ENCODE data around the gene CDK18. TPM values are rescaled to one million over a fixed set of nuclear protein-coding genes. Genes with fewer than 3 reads are reported as not detected.
A peak's percentile ranks its signal among the peaks of the same experiment; 100 is the strongest.

Gene CDK18
- total RNA-seq, 1 experiment from 2014 or later = 0.05 TPM

DNA sequence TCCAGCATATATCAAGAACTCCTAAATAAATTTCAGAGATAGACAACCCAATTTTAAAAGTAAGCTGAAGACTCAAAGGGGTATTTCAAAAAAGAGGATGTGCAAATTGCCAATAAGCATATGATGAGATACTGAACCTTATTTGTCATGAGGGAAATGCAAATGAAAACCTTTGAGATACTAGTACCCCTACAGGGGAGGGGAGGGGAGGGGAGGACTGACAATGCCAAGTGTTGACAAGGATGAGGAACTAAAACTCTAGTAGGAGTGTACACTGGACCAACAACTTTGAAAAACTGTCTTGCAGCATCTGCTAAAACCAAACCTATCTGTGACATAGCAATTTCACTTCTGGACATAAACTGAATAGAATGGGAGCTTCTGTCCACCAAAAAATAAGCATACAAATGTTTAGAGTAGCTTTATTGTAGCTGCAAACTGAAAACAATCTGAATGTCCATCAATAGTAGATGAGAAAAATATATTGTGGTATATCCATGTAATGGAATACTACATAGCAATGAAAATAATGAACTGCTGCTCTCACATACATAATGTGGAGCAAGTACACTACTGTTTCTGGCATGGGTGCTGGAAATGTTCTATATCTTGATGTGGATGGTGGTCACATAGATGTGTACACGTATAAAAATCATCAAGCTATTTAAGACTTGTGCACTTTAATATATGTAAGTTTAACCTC lies 57.2 kb downstream of the CDK18 start:
- Histone ChIP-seq H3K4me3 (no peak overlapping the region), H3K9me3 (replicated peaks) (0 out of 2 replicates have a peak, but pooled peaks cover 2% of the 10 kb centered on the region), H3K4me1 (replicated peaks) (no peaks in the 10 kb centered on the region), H3K27ac (no peak overlapping the region), H3K36me3 (no peaks in the 10 kb centered on the region), H3K27me3 (replicated peaks) (peaks cover 29% of the 10 kb centered on the region)
- no peak for DNase-seq (ENCODE audit: low read depth in 1 of 2, low spot score in 2 of 2)

DNA sequence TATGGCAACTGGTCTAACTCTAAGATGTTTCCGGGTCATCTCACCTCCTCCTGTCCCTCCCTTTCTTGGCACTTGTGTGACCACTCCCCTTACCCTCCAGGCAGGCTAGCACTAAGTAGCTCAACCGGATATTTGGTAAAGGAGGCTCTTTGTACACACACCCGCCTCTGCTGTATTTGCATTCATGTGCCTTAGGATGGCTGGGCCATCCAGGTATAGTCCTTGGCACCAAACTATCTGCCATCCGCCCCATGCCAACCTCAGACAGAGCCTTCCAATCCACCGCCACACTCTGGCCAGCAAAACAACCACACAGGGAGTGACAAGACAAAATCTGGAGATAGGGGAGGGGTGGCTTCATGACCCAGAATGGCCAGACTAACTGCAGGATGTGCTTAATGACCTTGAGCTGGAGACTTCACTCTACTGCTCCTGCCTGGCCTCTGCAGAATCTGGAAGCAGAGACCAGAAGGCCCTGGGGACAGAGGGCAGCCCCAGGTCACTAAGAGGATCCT lies 59.5 kb downstream of the CDK18 start:
- H3K4me1 ChIP-seq (replicated peaks) = no peaks in the 10 kb centered on the region
- H3K4me3 ChIP-seq = no peak overlapping the region
- DNase-seq (ENCODE audit: low read depth in 1 of 2, low spot score in 2 of 2) = peak in 1 of 2 experiments; percentile 32
- 0 out of 2 replicates have a peak, but pooled peaks cover 2% of the 10 kb centered on the region for H3K9me3 ChIP-seq (replicated peaks)
- no peak overlapping the region for H3K27ac ChIP-seq
- H3K27me3 ChIP-seq (replicated peaks) = peaks cover 50% of the 10 kb centered on the region
- no peaks in the 10 kb centered on the region for H3K36me3 ChIP-seq

GRCh38 chr1:205565799-205566198 lies 61.3 kb downstream of the CDK18 start:
- H3K4me3 ChIP-seq = no peak overlapping the region
- H3K27ac ChIP-seq = no peak overlapping the region
- peaks cover 60% of the 10 kb centered on the region for H3K27me3 ChIP-seq (replicated peaks)
- no peaks in the 10 kb centered on the region for H3K4me1 ChIP-seq (replicated peaks)
- 0 out of 2 replicates have a peak, but pooled peaks cover 2% of the 10 kb centered on the region for H3K9me3 ChIP-seq (replicated peaks)
- DNase-seq (ENCODE audit: low read depth in 1 of 2, low spot score in 2 of 2) = no peak
- no peaks in the 10 kb centered on the region for H3K36me3 ChIP-seq

DNA sequence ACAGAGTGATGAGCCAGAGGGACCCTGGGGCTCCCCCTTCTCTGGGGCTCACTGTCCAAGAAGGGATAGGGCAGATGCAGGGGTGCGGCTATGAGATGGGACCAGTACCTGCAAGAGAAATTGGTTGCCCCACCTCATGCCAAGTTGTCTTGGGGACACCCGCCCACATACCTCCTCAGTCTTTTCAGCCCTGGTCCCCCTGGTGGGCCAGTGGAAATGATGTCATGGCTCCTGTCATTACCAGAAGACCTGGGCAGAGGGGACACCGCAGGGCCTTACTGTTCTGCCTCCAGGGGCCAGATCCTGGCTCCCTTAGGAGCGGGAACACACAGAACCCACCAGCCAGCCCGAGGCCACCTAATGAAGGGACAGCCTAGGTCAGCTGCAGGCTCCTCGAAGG lies 63.2 kb downstream of the CDK18 start:
- H3K9me3 ChIP-seq (replicated peaks) = no peaks in the 10 kb centered on the region
- H3K36me3 ChIP-seq = no peaks in the 10 kb centered on the region
- H3K27ac ChIP-seq = no peak overlapping the region
- H3K4me3 ChIP-seq = no peak overlapping the region
- H3K4me1 ChIP-seq (replicated peaks) = no peaks in the 10 kb centered on the region
- peaks cover 60% of the 10 kb centered on the region for H3K27me3 ChIP-seq (replicated peaks)
- no peak for DNase-seq (ENCODE audit: low read depth in 1 of 2, low spot score in 2 of 2)

DNA sequence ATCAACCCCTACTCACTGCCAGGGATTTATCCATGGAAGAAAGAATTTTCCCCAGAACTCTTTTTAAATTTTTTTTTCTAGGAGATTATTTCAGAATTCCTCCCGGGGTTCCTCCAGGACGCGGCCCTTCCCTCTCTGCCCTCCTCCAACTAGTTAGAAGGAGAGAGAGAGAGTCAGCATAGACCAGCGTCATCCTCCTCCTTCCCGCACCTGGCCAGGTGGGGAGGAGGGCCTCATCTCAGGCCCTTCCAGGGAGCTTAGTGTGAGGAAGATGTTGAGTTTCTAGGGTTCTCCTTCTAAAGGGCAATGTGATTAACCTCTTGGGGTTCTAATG lies 63.6 kb downstream of the CDK18 start:
- peaks cover 60% of the 10 kb centered on the region for H3K27me3 ChIP-seq (replicated peaks)
- H3K4me3 ChIP-seq = no peak overlapping the region
- no peak for DNase-seq (ENCODE audit: low read depth in 1 of 2, low spot score in 2 of 2)
- H3K36me3 ChIP-seq = no peaks in the 10 kb centered on the region
- no peaks in the 10 kb centered on the region for H3K9me3 ChIP-seq (replicated peaks)
- H3K4me1 ChIP-seq (replicated peaks) = no peaks in the 10 kb centered on the region
- H3K27ac ChIP-seq = no peak overlapping the region

DNA sequence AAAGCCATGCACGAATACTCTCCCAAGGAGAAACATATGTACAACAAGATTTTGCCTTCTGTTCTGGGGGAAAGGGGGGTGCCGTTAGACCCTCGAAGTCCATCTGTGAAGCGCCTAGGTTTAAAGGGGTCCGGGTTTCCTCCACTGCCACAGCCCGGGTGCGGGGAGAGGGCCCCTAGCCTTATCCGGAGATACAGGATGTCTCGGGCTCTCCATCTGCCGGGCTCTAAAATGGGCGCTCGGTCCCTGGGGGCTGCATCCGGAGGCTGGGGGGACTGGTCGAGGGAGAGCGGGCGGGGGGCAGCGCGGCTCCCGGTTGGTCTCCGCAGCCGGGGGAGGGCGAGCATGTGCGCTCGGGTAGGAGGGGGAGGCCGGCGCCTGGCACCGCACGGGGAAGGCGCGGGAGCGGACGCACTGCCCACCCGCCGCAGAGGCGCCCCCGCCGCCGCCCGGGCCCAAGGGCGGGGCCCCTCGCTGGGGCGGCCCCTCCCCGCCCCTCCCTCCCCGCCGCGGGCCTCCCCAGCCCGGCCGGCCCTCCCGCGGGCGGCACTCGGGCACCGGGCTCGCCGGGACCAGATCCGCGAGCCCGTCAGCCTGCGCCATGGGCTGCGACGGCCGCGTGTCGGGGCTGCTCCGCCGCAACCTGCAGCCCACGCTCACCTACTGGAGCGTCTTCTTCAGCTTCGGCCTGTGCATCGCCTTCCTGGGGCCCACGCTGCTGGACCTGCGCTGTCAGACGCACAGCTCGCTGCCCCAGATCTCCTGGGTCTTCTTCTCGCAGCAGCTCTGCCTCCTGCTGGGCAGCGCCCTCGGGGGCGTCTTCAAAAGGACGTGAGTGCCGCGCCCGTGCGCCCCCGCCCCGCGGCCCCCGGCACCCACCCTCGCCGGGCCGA lies 64.2 kb downstream of the CDK18 start:
- no peaks in the 10 kb centered on the region for H3K4me1 ChIP-seq (replicated peaks)
- H3K9me3 ChIP-seq (replicated peaks) = no peaks in the 10 kb centered on the region
- no peak for DNase-seq (ENCODE audit: low read depth in 1 of 2, low spot score in 2 of 2)
- H3K27ac ChIP-seq = no peak overlapping the region
- no peak overlapping the region for H3K4me3 ChIP-seq
- no peaks in the 10 kb centered on the region for H3K36me3 ChIP-seq
- peaks cover 66% of the 10 kb centered on the region for H3K27me3 ChIP-seq (replicated peaks)

GRCh38 chr1:205569411-205570172 lies 65.1 kb downstream of the CDK18 start:
- Histone ChIP-seq H3K27me3 (replicated peaks) (peaks cover 69% of the 10 kb centered on the region), H3K9me3 (replicated peaks) (no peaks in the 10 kb centered on the region), H3K27ac (no peak overlapping the region), H3K36me3 (no peaks in the 10 kb centered on the region), H3K4me1 (replicated peaks) (no peaks in the 10 kb centered on the region), H3K4me3 (no peak overlapping the region)
- DNase-seq (ENCODE audit: low read depth in 1 of 2, low spot score in 2 of 2) = no peak

DNA sequence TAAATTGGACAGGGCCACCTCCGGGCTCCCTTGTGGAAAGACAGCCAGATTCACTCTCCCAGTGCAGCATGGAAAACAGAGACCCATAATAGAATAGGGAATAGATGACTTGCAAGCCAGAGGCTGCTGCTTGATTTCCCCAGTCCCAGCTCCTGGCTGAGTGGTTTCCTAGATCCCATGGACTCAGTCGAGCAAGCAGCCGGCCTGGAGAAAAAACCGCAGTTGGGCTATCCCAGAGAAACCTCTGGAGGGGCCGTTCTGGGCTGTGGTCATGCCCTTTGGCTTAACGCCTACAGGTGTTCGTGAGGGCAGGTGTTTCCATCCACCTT lies 65.7 kb downstream of the CDK18 start:
- Histone ChIP-seq H3K9me3 (replicated peaks) (no peaks in the 10 kb centered on the region), H3K4me3 (no peak overlapping the region), H3K27ac (no peak overlapping the region), H3K27me3 (replicated peaks) (peaks cover 69% of the 10 kb centered on the region), H3K4me1 (replicated peaks) (no peaks in the 10 kb centered on the region), H3K36me3 (no peaks in the 10 kb centered on the region)
- no peak for DNase-seq (ENCODE audit: low read depth in 1 of 2, low spot score in 2 of 2)

DNA sequence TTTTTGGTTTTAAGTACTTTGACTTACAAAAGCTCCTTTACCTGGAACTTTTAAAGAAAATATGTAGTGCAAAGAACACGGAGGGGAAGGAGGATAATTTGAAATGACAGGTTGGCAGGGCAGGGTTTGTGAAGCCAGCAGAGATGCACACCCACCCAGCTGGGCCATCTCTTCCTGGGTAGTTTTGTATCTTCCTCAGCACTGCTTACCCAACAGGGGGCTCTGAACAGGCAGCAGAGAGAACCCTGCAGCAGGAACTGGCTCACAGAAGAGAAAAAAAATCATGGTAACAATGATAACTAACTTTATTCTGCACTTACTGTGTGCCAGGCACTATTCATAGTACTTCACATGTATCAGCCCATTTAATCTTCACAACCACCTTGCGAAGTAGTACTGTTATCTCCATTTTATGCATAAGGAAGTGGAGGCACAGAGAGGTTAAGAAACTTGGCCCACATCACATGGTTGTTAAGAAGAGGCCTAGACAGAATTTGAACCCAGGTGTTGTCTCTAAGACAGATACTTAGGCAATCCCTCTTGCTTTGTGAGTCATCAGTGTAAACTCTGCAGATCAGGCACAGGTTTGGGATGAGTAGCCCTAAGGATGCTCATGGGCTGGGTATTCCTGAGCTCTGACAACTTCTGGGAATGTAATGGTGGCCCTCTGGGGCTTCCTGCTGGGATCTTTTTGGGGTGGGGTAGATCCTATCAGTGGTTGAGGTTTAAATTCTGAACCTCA lies 66.5 kb downstream of the CDK18 start:
- Histone ChIP-seq H3K27ac (no peak overlapping the region), H3K9me3 (replicated peaks) (no peaks in the 10 kb centered on the region), H3K4me3 (no peak overlapping the region), H3K36me3 (no peaks in the 10 kb centered on the region), H3K4me1 (replicated peaks) (no peaks in the 10 kb centered on the region), H3K27me3 (replicated peaks) (peaks cover 62% of the 10 kb centered on the region)
- no peak for DNase-seq (ENCODE audit: low read depth in 1 of 2, low spot score in 2 of 2)

DNA sequence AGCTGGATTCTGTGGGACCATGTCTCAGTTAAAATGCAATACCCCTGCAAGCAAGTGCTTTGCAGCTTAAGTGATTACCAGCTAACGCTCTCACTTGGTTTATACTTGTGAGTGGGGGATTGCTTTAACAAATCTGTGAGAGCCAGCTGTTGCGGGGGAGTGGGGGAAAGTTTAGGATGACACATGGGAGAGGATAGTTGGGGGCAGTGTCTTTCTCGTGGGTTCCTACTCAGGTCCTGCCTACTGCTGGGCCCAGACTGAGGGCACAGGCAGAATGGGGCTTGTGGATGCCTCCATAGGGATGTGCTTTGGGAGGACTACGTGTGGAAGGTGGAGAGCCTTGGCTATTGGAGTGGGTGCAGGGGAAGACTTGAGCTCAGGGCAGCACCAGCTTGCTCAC lies 67.3 kb downstream of the CDK18 start:
- Histone ChIP-seq H3K27me3 (replicated peaks) (peaks cover 56% of the 10 kb centered on the region), H3K4me1 (replicated peaks) (no peaks in the 10 kb centered on the region), H3K36me3 (no peaks in the 10 kb centered on the region), H3K9me3 (replicated peaks) (no peaks in the 10 kb centered on the region), H3K27ac (no peak overlapping the region), H3K4me3 (no peak overlapping the region)
- no peak for DNase-seq (ENCODE audit: low read depth in 1 of 2, low spot score in 2 of 2)

DNA sequence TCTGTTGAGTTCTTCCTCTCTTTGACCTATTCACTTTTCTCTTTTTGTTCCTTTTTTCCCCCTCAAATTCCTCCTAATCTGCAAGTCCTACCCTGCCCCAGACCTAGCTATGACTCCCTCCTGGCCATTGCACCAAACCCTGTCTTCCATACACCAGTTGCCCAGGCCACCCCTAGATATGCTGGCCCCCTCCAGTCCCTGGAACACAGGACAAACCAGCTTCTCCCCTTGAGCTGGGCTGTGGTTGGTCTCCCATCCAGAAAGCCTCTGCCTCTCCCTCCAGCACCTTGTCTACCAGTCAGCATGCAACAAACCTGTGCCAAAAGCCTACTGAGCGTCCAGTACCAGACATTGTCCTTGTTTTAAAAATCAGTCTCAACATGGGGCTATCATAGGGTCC lies 68.0 kb downstream of the CDK18 start:
- DNase-seq (ENCODE audit: low read depth in 1 of 2, low spot score in 2 of 2) = no peak
- Histone ChIP-seq H3K36me3 (no peaks in the 10 kb centered on the region), H3K4me1 (replicated peaks) (no peaks in the 10 kb centered on the region), H3K4me3 (no peak overlapping the region), H3K9me3 (replicated peaks) (no peaks in the 10 kb centered on the region), H3K27me3 (replicated peaks) (peaks cover 53% of the 10 kb centered on the region), H3K27ac (no peak overlapping the region)

- no peaks in the 10 kb centered on the region for H3K36me3 ChIP-seq
- H3K4me3 ChIP-seq = no peak overlapping the region
- no peaks in the 10 kb centered on the region for H3K4me1 ChIP-seq (replicated peaks)
- no peak overlapping the region for H3K27ac ChIP-seq
- peaks cover 48% of the 10 kb centered on the region for H3K27me3 ChIP-seq (replicated peaks)
- no peaks in the 10 kb centered on the region for H3K9me3 ChIP-seq (replicated peaks)
- no peak for DNase-seq (ENCODE audit: low read depth in 1 of 2, low spot score in 2 of 2)
Observed at GRCh38 chr1:205575294-205575885, 70.9 kb downstream of the CDK18 start.

DNA sequence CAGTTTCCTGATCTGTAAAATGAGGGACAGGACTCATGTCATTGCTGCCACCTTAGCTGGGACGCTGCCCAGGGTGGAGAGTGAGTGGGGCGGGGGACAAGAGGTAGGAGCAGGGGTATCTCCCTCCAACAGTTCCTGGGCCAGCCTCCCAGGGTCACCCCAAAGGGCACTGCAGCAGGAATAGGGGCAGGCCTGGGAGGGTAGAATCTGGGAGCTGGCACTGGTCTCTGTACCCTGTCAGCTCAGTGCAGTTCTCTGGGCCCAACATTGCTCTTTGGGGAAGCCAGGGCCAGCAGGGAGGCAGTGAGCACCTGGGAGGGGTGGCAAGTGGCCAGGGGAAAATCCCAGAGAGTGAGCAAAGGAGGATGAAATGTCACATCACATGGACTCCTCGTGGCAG lies 71.5 kb downstream of the CDK18 start:
- H3K9me3 ChIP-seq (replicated peaks) = no peaks in the 10 kb centered on the region
- DNase-seq (ENCODE audit: low read depth in 1 of 2, low spot score in 2 of 2) = peak in 1 of 2 experiments; percentile 27
- H3K4me1 ChIP-seq (replicated peaks) = no peaks in the 10 kb centered on the region
- no peak overlapping the region for H3K27ac ChIP-seq
- H3K27me3 ChIP-seq (replicated peaks) = peaks cover 42% of the 10 kb centered on the region
- H3K4me3 ChIP-seq = no peak overlapping the region
- no peaks in the 10 kb centered on the region for H3K36me3 ChIP-seq
